HG03097 (cell line): ENCODE data around the gene ZNF180.
"Not testable (repeated sequence)": the region's sequence is repeated elsewhere in the genome, so short reads cannot be mapped to it uniquely, and the experiment has no call there.

ENCODE experiments used
- ATAC-seq: cut with Tn5 transposase; IDR thresholded peaks from one replicate; pipeline ENCODE4 v1.9.1; 2021; ENCODE audit not compliant: unreplicated experiment, low FRiP score

The ZNF180 gene

GRCh38 chr19:44499559-44499958 lies 763 bp downstream of the ZNF180 start:
- ATAC-seq = no peak

GRCh38 chr19:44498988-44499387 lies 1.3 kb downstream of the ZNF180 start:
- ATAC-seq = no peak

- no peak for ATAC-seq
These were observed 3.6 kb downstream of the ZNF180 start for GRCh38 chr19:44496711-44497110.

- no peak for ATAC-seq
These were observed 23.5 kb downstream of the ZNF180 start for GRCh38 chr19:44476559-44477408.

- ATAC-seq = not testable (repeated sequence)
These were observed 31.6 kb downstream of the ZNF180 start for GRCh38 chr19:44468730-44469129.

- not testable (repeated sequence) for ATAC-seq
These were observed 37.6 kb downstream of the ZNF180 start for GRCh38 chr19:44462600-44463286.

GRCh38 chr19:44456016-44456415 lies 44.3 kb downstream of the ZNF180 start:
- ATAC-seq = not testable (repeated sequence)

GRCh38 chr19:44455100-44455499 lies 45.2 kb downstream of the ZNF180 start:
- ATAC-seq = no peak

GRCh38 chr19:44452367-44452766 lies 48.0 kb downstream of the ZNF180 start:
- ATAC-seq = no peak

GRCh38 chr19:44451687-44452086 lies 48.6 kb downstream of the ZNF180 start:
- ATAC-seq = no peak

- ATAC-seq = no peak
These were observed 52.2 kb downstream of the ZNF180 start, which contains the start of gene ZNF229 for GRCh38 chr19:44447916-44448674. Gene ZNF229 (minus strand): TSS chr19:44448472. CDS start chr19:44442847, 5,625 bp downstream.

- ATAC-seq = no peak
These were observed 61.9 kb downstream of the ZNF180 start for GRCh38 chr19:44438441-44438840.

- ATAC-seq = no peak
These were observed 64.9 kb downstream of the ZNF180 start for GRCh38 chr19:44435441-44435840.

- no peak for ATAC-seq
These were observed 69.4 kb downstream of the ZNF180 start for GRCh38 chr19:44430956-44431355.
